ENCODE data around the gene SIGMAR1.

SIGMAR1 gene

GRCh38 chr9:34637356-34638137 lies at the start of gene SIGMAR1:
Gene SIGMAR1, minus strand, starts transcription at chr9:34637787. Its CDS starts 90 bp downstream, at chr9:34637697.
- no peaks in the 10 kb centered on the region for H3K27me3 ChIP-seq (ENCODE audit: insufficient read depth, poor library complexity, severe bottlenecking)
- peak within 1 kb of the TSS; percentile 79 for H3K4me3 ChIP-seq (ENCODE audit: severe bottlenecking)
- H3K4me1 ChIP-seq (ENCODE audit: insufficient read depth, poor library complexity, severe bottlenecking): no peaks in the 10 kb centered on the region
- peak; percentile 87 for ATAC-seq (ENCODE audit: low read depth)
- DNase-seq (ENCODE audit: low spot score): peak; percentile 91
- peaks cover 10% of the 10 kb centered on the region; the same call in 1 of the 2 replicates for H3K36me3 ChIP-seq (ENCODE audit: low read depth)
- H3K27ac ChIP-seq (ENCODE audit: poor library complexity, severe bottlenecking): peak within 1 kb of the TSS; percentile 51
- no peaks in the 10 kb centered on the region for H3K9me3 ChIP-seq (ENCODE audit: severe bottlenecking)
- TF ChIP-seq, protein P1, sequence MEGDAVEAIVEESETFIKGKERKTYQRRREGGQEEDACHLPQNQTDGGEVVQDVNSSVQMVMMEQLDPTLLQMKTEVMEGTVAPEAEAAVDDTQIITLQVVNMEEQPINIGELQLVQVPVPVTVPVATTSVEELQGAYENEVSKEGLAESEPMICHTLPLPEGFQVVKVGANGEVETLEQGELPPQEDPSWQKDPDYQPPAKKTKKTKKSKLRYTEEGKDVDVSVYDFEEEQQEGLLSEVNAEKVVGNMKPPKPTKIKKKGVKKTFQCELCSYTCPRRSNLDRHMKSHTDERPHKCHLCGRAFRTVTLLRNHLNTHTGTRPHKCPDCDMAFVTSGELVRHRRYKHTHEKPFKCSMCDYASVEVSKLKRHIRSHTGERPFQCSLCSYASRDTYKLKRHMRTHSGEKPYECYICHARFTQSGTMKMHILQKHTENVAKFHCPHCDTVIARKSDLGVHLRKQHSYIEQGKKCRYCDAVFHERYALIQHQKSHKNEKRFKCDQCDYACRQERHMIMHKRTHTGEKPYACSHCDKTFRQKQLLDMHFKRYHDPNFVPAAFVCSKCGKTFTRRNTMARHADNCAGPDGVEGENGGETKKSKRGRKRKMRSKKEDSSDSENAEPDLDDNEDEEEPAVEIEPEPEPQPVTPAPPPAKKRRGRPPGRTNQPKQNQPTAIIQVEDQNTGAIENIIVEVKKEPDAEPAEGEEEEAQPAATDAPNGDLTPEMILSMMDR (IDR thresholded peaks at IDR 0.05; ENCODE audit: poor library complexity, severe bottlenecking): no peak

DNA sequence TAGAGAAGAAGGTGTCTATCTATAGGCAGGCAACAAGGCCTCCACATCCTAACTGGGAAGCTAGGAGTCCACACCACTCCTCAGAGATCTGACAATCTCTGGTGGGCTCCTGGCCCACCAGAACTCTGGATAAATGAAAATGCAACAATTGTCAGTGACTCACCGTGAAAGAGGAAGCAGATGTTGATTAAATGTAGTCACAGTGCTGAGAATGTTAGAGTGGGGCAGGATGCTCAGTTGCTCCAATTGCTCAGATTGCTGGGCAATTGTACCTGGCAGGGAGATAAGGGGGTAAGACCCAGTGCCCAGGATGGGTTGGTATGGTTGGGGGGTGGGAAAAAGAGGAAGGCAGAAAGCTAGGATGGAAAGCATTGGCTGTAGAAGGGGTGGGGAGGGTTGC lies 49.1 kb upstream of the SIGMAR1 start:
- DNase-seq (ENCODE audit: low spot score) (no peak), ATAC-seq (ENCODE audit: low read depth) (no peak)
- Histone ChIP-seq H3K4me3 (ENCODE audit: severe bottlenecking) (no peak overlapping the region), H3K27me3 (ENCODE audit: insufficient read depth, poor library complexity, severe bottlenecking) (no peaks in the 10 kb centered on the region), H3K27ac (ENCODE audit: poor library complexity, severe bottlenecking) (no peak overlapping the region), H3K9me3 (ENCODE audit: severe bottlenecking) (no peaks in the 10 kb centered on the region), H3K4me1 (ENCODE audit: insufficient read depth, poor library complexity, severe bottlenecking) (no peaks in the 10 kb centered on the region), H3K36me3 (ENCODE audit: low read depth) (no peaks in the 10 kb centered on the region)
- TF ChIP-seq, protein P1 (IDR thresholded peaks at IDR 0.05; ENCODE audit: poor library complexity, severe bottlenecking): no peak

DNA sequence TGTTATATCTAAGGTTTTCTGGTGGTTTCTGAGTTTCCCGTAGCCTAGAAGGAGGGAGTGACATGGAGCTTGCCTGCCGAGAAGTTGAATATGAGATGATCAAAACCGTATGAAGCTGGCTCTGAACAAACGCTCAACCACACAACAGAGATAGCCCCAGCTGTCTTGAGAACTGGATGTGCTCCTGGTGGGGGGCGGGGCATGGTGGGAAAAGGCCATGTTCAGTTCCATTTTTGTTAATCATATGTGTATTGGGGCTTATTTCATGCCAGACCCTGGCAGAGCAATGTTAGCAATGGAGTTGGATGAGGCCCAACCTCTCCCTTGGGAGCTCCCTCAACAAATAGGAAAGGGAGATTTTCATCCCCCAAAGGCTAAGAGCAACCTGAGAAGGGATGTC lies 48.6 kb upstream of the SIGMAR1 start:
- DNase-seq (ENCODE audit: low spot score): no peak
- Histone ChIP-seq H3K27ac (ENCODE audit: poor library complexity, severe bottlenecking) (no peak overlapping the region), H3K9me3 (ENCODE audit: severe bottlenecking) (no peaks in the 10 kb centered on the region), H3K27me3 (ENCODE audit: insufficient read depth, poor library complexity, severe bottlenecking) (no peaks in the 10 kb centered on the region), H3K4me3 (ENCODE audit: severe bottlenecking) (no peak overlapping the region), H3K4me1 (ENCODE audit: insufficient read depth, poor library complexity, severe bottlenecking) (no peaks in the 10 kb centered on the region), H3K36me3 (ENCODE audit: low read depth) (no peaks in the 10 kb centered on the region)
- ATAC-seq (ENCODE audit: low read depth): no peak
- TF ChIP-seq, protein P1 (IDR thresholded peaks at IDR 0.05; ENCODE audit: poor library complexity, severe bottlenecking): no peak

DNA sequence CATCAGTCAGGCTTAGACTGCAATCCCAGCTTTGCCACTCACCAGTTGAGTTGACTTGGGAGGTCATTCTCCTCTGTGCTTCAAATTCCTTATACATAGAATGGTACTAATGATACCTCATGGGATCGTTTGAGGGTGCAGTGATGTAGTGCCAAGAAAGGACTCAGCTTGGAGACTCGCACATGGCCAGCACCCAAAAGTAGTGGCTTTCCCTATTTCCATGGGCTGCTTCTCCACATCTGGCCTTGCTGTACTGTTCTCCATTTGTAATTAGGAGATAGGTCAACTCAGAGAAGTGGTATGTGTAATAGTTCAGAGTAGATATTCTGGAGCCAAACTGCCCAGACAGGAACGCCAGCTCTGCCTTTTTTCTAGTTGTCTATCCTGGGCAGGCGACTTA lies 48.0 kb upstream of the SIGMAR1 start:
- no peaks in the 10 kb centered on the region for H3K9me3 ChIP-seq (ENCODE audit: severe bottlenecking)
- TF ChIP-seq, protein P1 (IDR thresholded peaks at IDR 0.05; ENCODE audit: poor library complexity, severe bottlenecking): no peak
- DNase-seq (ENCODE audit: low spot score) (no peak), ATAC-seq (ENCODE audit: low read depth) (no peak)
- no peaks in the 10 kb centered on the region for H3K4me1 ChIP-seq (ENCODE audit: insufficient read depth, poor library complexity, severe bottlenecking)
- no peak overlapping the region for H3K4me3 ChIP-seq (ENCODE audit: severe bottlenecking)
- no peaks in the 10 kb centered on the region for H3K27me3 ChIP-seq (ENCODE audit: insufficient read depth, poor library complexity, severe bottlenecking)
- no peak overlapping the region for H3K27ac ChIP-seq (ENCODE audit: poor library complexity, severe bottlenecking)
- H3K36me3 ChIP-seq (ENCODE audit: low read depth): no peaks in the 10 kb centered on the region

- Histone ChIP-seq H3K27ac (ENCODE audit: poor library complexity, severe bottlenecking) (no peak overlapping the region), H3K4me3 (ENCODE audit: severe bottlenecking) (no peak overlapping the region), H3K9me3 (ENCODE audit: severe bottlenecking) (no peaks in the 10 kb centered on the region), H3K4me1 (ENCODE audit: insufficient read depth, poor library complexity, severe bottlenecking) (no peaks in the 10 kb centered on the region), H3K36me3 (ENCODE audit: low read depth) (no peaks in the 10 kb centered on the region), H3K27me3 (ENCODE audit: insufficient read depth, poor library complexity, severe bottlenecking) (no peaks in the 10 kb centered on the region)
- ATAC-seq (ENCODE audit: low read depth): no peak
- no peak for DNase-seq (ENCODE audit: low spot score)
- TF ChIP-seq, protein P1 (IDR thresholded peaks at IDR 0.05; ENCODE audit: poor library complexity, severe bottlenecking): no peak
Observed at GRCh38 chr9:34684816-34685215, 47.2 kb upstream of the SIGMAR1 start.

Data from RWPE2 (cell line).